Fibroblast of mammary gland (primary cell): ENCODE results near the gene ENPP3.

Experiments used
- DNase-seq: peaks from one replicate; pipeline ENCODE4 v3.0.0-alpha.2; 2010; ENCODE audit warnings: low read depth
- H3K4me3 ChIP-seq: 2 replicates; pipeline ENCODE4 v1.5.1; 2011; ENCODE audit warnings: low read depth, mild to moderate bottlenecking, low read length, moderate library complexity; ENCODE audit not compliant: control insufficient read depth
- TF ChIP-seq, protein P1 (sequence below): conservative IDR thresholded peaks from 2 replicates; pipeline ENCODE4 v1.5.1; 2011; ENCODE audit warnings: low read depth, low read length, inconsistent platforms; ENCODE audit not compliant: control insufficient read depth, insufficient read depth

ENPP3 gene

DNA sequence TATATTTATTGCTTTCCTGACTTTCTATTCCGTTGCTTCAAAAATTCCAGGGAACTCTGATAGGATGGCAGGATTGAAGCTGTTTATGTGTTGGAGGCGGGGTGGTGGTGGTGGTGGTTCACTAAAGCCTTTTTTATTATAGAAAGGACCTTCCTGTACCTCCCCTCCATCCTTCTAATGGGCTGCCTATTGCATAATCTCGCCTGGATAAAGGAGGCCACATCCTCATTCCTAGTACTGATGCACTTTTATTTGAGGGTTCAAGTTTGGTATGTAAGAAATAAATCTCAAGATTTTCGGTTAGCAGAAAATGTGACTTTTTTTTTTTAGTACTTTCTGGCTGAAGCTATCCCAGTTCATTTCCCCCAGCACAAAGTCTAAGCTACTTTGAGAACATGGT, 92.4 kb downstream of the ENPP3 start:
- TF ChIP-seq, protein P1, sequence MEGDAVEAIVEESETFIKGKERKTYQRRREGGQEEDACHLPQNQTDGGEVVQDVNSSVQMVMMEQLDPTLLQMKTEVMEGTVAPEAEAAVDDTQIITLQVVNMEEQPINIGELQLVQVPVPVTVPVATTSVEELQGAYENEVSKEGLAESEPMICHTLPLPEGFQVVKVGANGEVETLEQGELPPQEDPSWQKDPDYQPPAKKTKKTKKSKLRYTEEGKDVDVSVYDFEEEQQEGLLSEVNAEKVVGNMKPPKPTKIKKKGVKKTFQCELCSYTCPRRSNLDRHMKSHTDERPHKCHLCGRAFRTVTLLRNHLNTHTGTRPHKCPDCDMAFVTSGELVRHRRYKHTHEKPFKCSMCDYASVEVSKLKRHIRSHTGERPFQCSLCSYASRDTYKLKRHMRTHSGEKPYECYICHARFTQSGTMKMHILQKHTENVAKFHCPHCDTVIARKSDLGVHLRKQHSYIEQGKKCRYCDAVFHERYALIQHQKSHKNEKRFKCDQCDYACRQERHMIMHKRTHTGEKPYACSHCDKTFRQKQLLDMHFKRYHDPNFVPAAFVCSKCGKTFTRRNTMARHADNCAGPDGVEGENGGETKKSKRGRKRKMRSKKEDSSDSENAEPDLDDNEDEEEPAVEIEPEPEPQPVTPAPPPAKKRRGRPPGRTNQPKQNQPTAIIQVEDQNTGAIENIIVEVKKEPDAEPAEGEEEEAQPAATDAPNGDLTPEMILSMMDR: no peak
- H3K4me3 ChIP-seq: no peak overlapping the region
- DNase-seq: no peak

DNA sequence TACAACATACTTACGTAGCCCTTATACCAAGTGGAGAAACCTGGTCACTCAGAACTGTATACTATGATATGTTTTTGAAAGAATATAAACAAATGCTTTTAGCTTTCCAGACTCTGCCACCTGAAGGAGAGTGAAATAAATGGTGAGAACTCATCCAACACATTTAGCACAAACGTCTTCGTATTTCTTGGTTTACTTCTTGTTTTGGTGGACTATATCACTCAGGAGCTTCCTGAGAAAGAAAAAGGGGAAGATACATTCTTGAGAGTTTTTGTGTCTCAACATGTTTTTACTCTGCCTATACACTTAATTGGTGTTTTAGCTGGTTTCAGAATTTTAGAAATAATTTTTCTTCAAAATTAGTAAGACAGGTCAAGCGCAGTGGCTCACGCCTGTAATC, 93.2 kb downstream of the ENPP3 start:
- DNase-seq: no peak
- TF ChIP-seq, protein P1: no peak
- H3K4me3 ChIP-seq: no peak overlapping the region

DNA sequence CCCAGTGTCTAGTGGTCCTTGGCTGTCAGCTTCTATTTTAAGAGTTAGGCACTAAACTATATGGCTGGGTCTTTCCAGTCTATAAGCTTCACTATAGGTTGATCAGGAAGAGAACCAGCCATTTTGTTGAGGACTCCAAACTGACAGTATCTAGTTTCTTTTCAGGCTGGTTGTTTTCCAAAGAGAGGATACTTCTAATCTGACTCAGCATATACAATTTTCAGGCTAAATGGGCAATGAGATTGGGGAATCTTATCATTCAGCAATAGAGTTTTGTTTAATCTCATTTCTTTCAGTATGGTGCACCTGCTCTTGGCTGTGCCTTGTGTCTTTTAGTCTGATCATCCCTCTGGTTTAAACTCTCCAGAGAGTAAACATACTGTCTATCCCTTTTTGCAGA, 94.1 kb downstream of the ENPP3 start:
- no peak for DNase-seq
- H3K4me3 ChIP-seq: no peak overlapping the region
- TF ChIP-seq, protein P1: no peak

GRCh38 chr6:131733376-131734016, 96.4 kb downstream of the ENPP3 start:
- TF ChIP-seq, protein P1: no peak
- DNase-seq: peak; percentile 93
- no peak overlapping the region for H3K4me3 ChIP-seq

DNA sequence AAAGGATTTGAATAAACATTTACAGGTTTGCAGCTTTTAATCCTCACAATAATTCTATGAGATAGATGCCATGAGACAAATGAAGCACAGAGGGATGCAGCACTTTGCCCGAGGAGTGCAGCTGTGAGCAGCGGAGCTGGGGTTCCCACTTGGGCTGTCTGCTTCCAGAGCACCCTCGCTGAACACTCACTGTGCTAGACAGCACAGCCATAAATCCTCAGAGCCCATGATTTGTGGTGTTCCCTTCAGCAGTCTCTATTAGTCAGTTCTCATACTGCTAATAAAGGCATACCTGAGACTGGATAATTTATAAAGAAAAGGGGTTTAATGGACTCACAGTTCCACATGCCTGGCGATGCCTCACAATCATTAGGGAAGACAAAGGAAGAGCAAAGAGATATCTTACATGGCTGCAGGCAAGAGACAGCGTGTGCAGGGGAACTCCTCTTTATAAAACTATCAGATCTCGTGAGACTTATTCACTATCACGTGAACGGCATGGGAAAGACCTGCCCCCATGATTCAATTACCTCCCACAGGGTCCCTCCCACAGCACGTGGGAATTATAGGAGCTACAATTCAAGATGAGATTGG, 99.0 kb downstream of the ENPP3 start:
- TF ChIP-seq, protein P1: no peak
- no peak for DNase-seq
- H3K4me3 ChIP-seq: no peak overlapping the region

GRCh38 chr6:131736811-131737210, 99.7 kb downstream of the ENPP3 start:
- no peak overlapping the region for H3K4me3 ChIP-seq
- DNase-seq: no peak
- TF ChIP-seq, protein P1: no peak
